Neural progenitor cell (in vitro differentiated cells): ENCODE results near the gene DRC3.

Source experiments
- CTCF ChIP-seq: fragments of 200-600 bp; sonication (generic); IDR thresholded peaks from 2 replicates; pipeline ENCODE4 v1.5.1; 2017; ENCODE audit warnings: antibody characterized with exemption, mild to moderate bottlenecking
- EZH2 ChIP-seq: fragments of 200-600 bp; sonication (generic); IDR thresholded peaks from 2 replicates; pipeline ENCODE4 v1.6.1; 2017; ENCODE audit warnings: antibody characterized with exemption, mild to moderate bottlenecking, moderate library complexity
- EZH2phosphoT487 ChIP-seq: fragments of 200-600 bp; sonication (generic); IDR thresholded peaks from 2 replicates; pipeline ENCODE4 v1.6.1; 2017; ENCODE audit warnings: antibody characterized with exemption

- TF ChIP-seq CTCF (no peak), EZH2 (no peak), EZH2phosphoT487 (no peak)
Measured at GRCh38 chr17:17963694-17964436, 8.8 kb upstream of the DRC3 start.
